ENCODE data around the gene WDR55. TPM values are rescaled to one million over a fixed set of nuclear protein-coding genes. Genes with fewer than 3 reads are reported as not detected.

WDR55 gene
- total and polyA plus RNA-seq, 10 of the 15 experiments (the other 5 are each of a cell fraction or from before 2014, with no cell fraction given): 3.4 to 27.8 (median 20.3) TPM

DNA sequence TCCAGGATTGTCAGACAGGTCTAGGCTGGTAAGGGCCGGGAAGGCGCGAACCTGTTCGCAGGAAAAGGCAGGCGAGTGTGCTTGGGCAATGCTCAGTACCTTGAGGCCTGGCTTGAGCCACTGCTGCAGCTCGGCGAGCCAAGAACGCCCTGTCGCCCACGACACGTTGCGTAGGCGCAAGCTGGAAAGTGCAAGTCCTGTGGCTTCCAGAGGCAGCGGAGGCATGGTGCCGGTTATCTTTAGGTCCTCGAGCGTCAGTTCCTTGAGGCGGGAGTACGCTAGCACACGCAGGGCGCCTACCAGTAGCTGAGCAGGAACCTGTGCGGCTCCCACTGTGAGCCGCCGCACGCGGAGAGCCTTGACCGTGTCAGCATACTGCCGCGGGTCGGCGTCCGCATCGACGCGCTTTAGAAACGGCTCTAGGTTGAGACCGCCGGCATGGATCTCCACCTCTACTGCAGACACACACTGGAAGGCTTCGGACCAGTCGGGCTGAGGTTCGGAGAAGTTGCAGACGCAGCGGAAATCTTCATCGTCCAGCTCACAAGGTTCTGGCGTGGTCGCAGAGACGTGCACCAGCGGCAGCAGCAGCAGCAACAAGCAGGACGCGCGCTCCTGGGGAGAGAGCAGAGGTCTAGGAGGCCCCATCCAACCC is 32.2 kb upstream of the WDR55 start (continued):
- TF ChIP-seq LARP7 (IDR thresholded peaks at IDR 0.05) (0 out of 2 replicates have a peak, but pooled peaks have one; percentile 29), IKZF1 (conservative IDR thresholded peaks at IDR 0.05) (peak; percentile 19; the same call in 1 of the 2 replicates)

DNA sequence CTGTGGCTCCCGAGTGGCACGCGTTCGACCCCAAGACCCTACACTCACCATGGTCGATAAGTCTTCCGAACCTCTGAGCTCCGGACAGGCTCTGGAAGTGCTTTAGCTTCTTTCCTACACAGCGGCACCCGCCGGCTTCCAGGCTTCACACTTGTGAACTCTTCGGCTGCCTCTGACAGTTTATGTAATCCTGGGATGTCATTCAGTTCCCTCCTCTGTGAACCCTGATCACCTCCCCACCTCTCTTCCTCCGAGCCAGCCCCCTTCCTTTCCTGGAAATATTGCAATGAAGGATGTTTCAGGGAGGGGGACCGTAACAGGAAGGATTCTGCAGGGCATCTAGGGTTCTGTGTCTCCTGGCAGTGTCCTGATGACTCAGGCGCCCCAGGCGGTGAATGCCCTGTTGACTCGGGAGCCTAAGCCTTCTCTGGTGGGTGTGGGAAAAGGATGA is 31.7 kb upstream of the WDR55 start, which contains the start of gene CD14:
Gene CD14 (minus strand): TSS at position 155 of the 451 bp plus-strand sequence. CDS start 104 bp downstream, at position 51.
- CTCF ChIA-PET: interaction anchor here (0.5 to 1.2 kb wide), 2 partner anchors 259 to 284 kb away, joined by 5 to 13 read pairs; no protein-coding TSS in a partner anchor
- RAD21 ChIA-PET (ENCODE audit: unreplicated experiment): interaction anchor here (0.8 to 1.2 kb wide), 5 partner anchors 9 to 261 kb away, joined by 3 read pairs; no protein-coding TSS in a partner anchor
- Histone ChIP-seq H2AFZ (ENCODE audit: control insufficient read depth, low read depth, low read length) (peak within 1 kb of the TSS; percentile 91), H3K36me3 (ENCODE audit: control insufficient read depth in 2 of 2, insufficient read depth in 2 of 2, low read length in 1 of 2) (no peaks in the 10 kb centered on the region), H3K9me3 (replicated peaks; ENCODE audit: control insufficient read depth, insufficient read depth, low read length) (peaks cover 1% of the 10 kb centered on the region; the same call in 1 of the 3 replicates), H3K4me3 (peak within 1 kb of the TSS; percentile 58), H3K9ac (ENCODE audit: control insufficient read depth, insufficient read depth, low read length) (peak within 1 kb of the TSS; percentile 35; the same call in 1 of the 2 replicates), H3K27ac (ENCODE audit: control insufficient read depth, insufficient read depth) (no peak within 1 kb of the TSS), H3K4me2 (ENCODE audit: control insufficient read depth, insufficient read depth) (peak within 1 kb of the TSS; percentile 99), H3K79me2 (ENCODE audit: control insufficient read depth, insufficient read depth, low read length) (no peaks in the 10 kb centered on the region), H3K27me3 (replicated peaks in 1 of 2; ENCODE audit: control insufficient read depth in 2 of 2, insufficient read depth in 2 of 2, low read length in 1 of 2) (peaks cover 3 to 4% of the 10 kb centered on the region in 2 experiments; a peak in 2 of 4 replicates), H3K4me1 (ENCODE audit: control insufficient read depth, insufficient read depth, low read length) (peaks cover 13% of the 10 kb centered on the region), H4K20me1 (ENCODE audit: control insufficient read depth, insufficient read depth) (no peaks in the 10 kb centered on the region)
- TF ChIP-seq FOXM1 (IDR thresholded peaks at IDR 0.05; ENCODE audit: low read depth, low read length): no peak
- TF ChIP-seq ZZZ3 (IDR thresholded peaks at IDR 0.05; ENCODE audit: control insufficient read depth, insufficient read length, low read depth): no peak
- no peak for TF ChIP-seq WRNIP1 (IDR thresholded peaks at IDR 0.05; ENCODE audit: borderline replicate concordance, low read depth, low read length)
- TF ChIP-seq, protein P1, sequence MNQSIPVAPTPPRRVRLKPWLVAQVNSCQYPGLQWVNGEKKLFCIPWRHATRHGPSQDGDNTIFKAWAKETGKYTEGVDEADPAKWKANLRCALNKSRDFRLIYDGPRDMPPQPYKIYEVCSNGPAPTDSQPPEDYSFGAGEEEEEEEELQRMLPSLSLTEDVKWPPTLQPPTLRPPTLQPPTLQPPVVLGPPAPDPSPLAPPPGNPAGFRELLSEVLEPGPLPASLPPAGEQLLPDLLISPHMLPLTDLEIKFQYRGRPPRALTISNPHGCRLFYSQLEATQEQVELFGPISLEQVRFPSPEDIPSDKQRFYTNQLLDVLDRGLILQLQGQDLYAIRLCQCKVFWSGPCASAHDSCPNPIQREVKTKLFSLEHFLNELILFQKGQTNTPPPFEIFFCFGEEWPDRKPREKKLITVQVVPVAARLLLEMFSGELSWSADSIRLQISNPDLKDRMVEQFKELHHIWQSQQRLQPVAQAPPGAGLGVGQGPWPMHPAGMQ (IDR thresholded peaks at IDR 0.05; ENCODE audit: borderline replicate concordance): no peak
- no peak for TF ChIP-seq SIX5 (IDR thresholded peaks at IDR 0.05; ENCODE audit: low read depth, low read length, severe bottlenecking)
- TF ChIP-seq, protein P2, sequence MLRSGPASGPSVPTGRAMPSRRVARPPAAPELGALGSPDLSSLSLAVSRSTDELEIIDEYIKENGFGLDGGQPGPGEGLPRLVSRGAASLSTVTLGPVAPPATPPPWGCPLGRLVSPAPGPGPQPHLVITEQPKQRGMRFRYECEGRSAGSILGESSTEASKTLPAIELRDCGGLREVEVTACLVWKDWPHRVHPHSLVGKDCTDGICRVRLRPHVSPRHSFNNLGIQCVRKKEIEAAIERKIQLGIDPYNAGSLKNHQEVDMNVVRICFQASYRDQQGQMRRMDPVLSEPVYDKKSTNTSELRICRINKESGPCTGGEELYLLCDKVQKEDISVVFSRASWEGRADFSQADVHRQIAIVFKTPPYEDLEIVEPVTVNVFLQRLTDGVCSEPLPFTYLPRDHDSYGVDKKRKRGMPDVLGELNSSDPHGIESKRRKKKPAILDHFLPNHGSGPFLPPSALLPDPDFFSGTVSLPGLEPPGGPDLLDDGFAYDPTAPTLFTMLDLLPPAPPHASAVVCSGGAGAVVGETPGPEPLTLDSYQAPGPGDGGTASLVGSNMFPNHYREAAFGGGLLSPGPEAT (IDR thresholded peaks at IDR 0.05; ENCODE audit: low read depth): no peak
- no peak for TF ChIP-seq CHD4 (IDR thresholded peaks at IDR 0.05)
- TF ChIP-seq, protein P3, sequence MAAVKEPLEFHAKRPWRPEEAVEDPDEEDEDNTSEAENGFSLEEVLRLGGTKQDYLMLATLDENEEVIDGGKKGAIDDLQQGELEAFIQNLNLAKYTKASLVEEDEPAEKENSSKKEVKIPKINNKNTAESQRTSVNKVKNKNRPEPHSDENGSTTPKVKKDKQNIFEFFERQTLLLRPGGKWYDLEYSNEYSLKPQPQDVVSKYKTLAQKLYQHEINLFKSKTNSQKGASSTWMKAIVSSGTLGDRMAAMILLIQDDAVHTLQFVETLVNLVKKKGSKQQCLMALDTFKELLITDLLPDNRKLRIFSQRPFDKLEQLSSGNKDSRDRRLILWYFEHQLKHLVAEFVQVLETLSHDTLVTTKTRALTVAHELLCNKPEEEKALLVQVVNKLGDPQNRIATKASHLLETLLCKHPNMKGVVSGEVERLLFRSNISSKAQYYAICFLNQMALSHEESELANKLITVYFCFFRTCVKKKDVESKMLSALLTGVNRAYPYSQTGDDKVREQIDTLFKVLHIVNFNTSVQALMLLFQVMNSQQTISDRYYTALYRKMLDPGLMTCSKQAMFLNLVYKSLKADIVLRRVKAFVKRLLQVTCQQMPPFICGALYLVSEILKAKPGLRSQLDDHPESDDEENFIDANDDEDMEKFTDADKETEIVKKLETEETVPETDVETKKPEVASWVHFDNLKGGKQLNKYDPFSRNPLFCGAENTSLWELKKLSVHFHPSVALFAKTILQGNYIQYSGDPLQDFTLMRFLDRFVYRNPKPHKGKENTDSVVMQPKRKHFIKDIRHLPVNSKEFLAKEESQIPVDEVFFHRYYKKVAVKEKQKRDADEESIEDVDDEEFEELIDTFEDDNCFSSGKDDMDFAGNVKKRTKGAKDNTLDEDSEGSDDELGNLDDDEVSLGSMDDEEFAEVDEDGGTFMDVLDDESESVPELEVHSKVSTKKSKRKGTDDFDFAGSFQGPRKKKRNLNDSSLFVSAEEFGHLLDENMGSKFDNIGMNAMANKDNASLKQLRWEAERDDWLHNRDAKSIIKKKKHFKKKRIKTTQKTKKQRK (IDR thresholded peaks at IDR 0.05; ENCODE audit: low read depth, low read length): no peak
- TF ChIP-seq NFIC (IDR thresholded peaks at IDR 0.05; ENCODE audit: low read depth, low read length): no peak
- TF ChIP-seq CREM (IDR thresholded peaks at IDR 0.05; ENCODE audit: low read depth): no peak
- WGBS (ENCODE audit: insufficient coverage, insufficient replicate concordance, low lambda C conversion rate, missing lambda C conversion rate): 28% methylated on average over 16 of the region's 16 CpGs
- in situ Hi-C loops (cut with MboI): no loop called here
- DNase-seq (ENCODE audit: low read depth, low spot score) (no peak), FAIRE-seq (no peak), ATAC-seq (peak; percentile 8; the same call in 2 of the 3 replicates)
- intact Hi-C loops (cut with micrococcal nuclease; ENCODE audit: unreplicated experiment): no loop called here
- BruUV-seq (replicated peaks): no TSS peak
- SMC1A ChIA-PET (ENCODE audit: uncharacterized antibody, unreplicated experiment): no interaction called here
- POLR2A ChIA-PET: no interaction called here

Data from GM12878 (cell line).